Measurements from ENCODE around the gene SND1. TPM values are rescaled to one million over a fixed set of nuclear protein-coding genes. Genes with fewer than 3 reads are reported as not detected.

Gene SND1
- polyA plus RNA-seq, 1 donor: 156 TPM

DNA sequence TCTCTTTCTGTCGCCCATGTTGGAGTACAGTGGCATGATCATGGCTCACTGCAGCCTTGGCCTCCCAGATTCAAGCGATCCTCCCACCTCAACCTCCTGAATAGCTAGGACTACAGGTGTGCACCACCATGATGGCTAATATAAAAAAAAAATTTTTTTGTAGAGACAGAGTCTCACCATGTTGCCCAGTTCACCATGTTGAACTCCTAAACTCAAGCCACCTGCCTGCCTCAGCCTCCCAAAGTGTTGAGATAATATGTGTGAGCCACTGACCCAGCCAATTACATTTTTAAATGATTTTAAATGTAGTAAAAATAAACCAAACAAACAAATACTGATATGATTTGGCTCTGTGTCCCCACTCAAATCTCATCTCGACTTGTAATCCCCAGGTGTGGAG is 487.4 kb downstream of the SND1 start:
- no peak for DNase-seq

DNA sequence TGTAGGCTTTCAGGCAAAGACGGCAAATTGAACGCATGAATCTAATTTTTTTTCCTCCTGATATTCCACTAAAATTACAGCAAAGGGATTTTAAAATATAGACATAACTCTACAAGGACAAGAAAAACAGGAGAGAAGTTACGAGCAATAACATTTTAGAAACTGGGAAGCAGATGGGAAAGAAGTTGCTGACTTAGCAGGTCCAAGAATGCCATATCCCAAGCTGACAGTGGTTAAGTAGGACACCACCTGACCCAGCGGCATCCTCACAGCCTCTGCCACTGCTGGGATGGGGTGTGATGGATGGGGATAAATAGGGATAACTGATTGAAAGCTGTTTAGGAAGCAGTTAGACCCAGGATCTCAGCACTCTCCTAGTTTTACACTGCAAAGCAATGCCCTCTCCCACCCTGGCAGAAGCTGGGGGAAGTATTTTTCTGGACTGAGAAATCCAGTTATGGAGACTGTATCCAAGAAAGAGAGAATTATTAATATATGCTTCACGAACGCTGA is 489.7 kb downstream of the SND1 start:
- no peak for DNase-seq

Other genes starting within 250 kb of the SND1 start
- 14.7 TPM for gene GCC1, start 66.6 kb upstream of the SND1 start, polyA plus RNA-seq (ENCODE audit: insufficient read length)
- 162 TPM for gene ARF5, start 63.8 kb upstream of the SND1 start, polyA plus RNA-seq (ENCODE audit: insufficient read length)
- 0.45 TPM for gene FSCN3, start 58.5 kb upstream of the SND1 start, polyA plus RNA-seq (ENCODE audit: insufficient read length)
- not detected for gene PAX4, start 34.1 kb upstream of the SND1 start, polyA plus RNA-seq (ENCODE audit: insufficient read length)

Data from left kidney (tissue), 2 donors.